Endothelial cell (in vitro differentiated cells): ENCODE results near the gene OBI1. TPM values are rescaled to one million over a fixed set of nuclear protein-coding genes. Genes with fewer than 3 reads are reported as not detected.

Experiments used
- DNase-seq: peaks from one replicate; pipeline ENCODE4 v3.0.0; 2021; ENCODE audit warnings: low spot score
- H3K27ac Mint-ChIP-seq: one replicate; pipeline ENCODE4 v1.8.0; 2021; ENCODE audit warnings: mixed read lengths, inconsistent platforms; ENCODE audit not compliant: unreplicated experiment
- H3K27me3 Mint-ChIP-seq: one replicate; pipeline ENCODE4 v1.8.0; 2021; ENCODE audit warnings: mild to moderate bottlenecking, moderate library complexity, mixed read lengths, inconsistent platforms; ENCODE audit not compliant: unreplicated experiment
- H3K36me3 Mint-ChIP-seq: one replicate; pipeline ENCODE4 v1.8.0; 2021; ENCODE audit warnings: mild to moderate bottlenecking, low read depth, mixed read lengths, inconsistent platforms; ENCODE audit not compliant: unreplicated experiment
- H3K4me1 Mint-ChIP-seq: one replicate; pipeline ENCODE4 v1.8.0; 2021; ENCODE audit warnings: mild to moderate bottlenecking, mixed read lengths, inconsistent platforms; ENCODE audit not compliant: unreplicated experiment
- H3K4me3 Mint-ChIP-seq: one replicate; pipeline ENCODE4 v1.8.0; 2021; ENCODE audit warnings: mild to moderate bottlenecking, mixed read lengths, inconsistent platforms; ENCODE audit not compliant: unreplicated experiment
- H3K9me3 Mint-ChIP-seq: one replicate; pipeline ENCODE4 v1.8.0; 2021; ENCODE audit warnings: mixed read lengths, inconsistent platforms; ENCODE audit not compliant: unreplicated experiment
- total RNA-seq: library from RNA; stranded (reverse); fragmentation: NEBNext Ultra II Directional; extraction: Animal tissue kit (Norgen Biotek cat#: 25700); gene quantifications from one replicate; pipeline ENCODE4 v1.2.1, GENCODE V29; 2021; ENCODE audit not compliant: unreplicated experiment
- TF ChIP-seq, protein P1 (sequence below): fragments of 200-600 bp; sonication (generic); IDR thresholded peaks from one replicate; pipeline ENCODE4 v1.5.0; 2021; ENCODE audit warnings: antibody characterized with exemption; ENCODE audit not compliant: unreplicated experiment

Gene OBI1
- total RNA-seq, 1 donor from 2014 or later: 28.0 TPM

GRCh38 chr13:78659450-78659730 lies 435 bp upstream of the OBI1 start:
- peak overlapping the region; percentile 74 for H3K27ac Mint-ChIP-seq
- H3K36me3 Mint-ChIP-seq: no peaks in the 10 kb centered on the region
- H3K4me1 Mint-ChIP-seq: peaks cover 54% of the 10 kb centered on the region
- TF ChIP-seq, protein P1, sequence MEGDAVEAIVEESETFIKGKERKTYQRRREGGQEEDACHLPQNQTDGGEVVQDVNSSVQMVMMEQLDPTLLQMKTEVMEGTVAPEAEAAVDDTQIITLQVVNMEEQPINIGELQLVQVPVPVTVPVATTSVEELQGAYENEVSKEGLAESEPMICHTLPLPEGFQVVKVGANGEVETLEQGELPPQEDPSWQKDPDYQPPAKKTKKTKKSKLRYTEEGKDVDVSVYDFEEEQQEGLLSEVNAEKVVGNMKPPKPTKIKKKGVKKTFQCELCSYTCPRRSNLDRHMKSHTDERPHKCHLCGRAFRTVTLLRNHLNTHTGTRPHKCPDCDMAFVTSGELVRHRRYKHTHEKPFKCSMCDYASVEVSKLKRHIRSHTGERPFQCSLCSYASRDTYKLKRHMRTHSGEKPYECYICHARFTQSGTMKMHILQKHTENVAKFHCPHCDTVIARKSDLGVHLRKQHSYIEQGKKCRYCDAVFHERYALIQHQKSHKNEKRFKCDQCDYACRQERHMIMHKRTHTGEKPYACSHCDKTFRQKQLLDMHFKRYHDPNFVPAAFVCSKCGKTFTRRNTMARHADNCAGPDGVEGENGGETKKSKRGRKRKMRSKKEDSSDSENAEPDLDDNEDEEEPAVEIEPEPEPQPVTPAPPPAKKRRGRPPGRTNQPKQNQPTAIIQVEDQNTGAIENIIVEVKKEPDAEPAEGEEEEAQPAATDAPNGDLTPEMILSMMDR: no peak
- H3K4me3 Mint-ChIP-seq: peak overlapping the region; percentile 99
- DNase-seq: no peak
- H3K9me3 Mint-ChIP-seq: no peaks in the 10 kb centered on the region
- no peaks in the 10 kb centered on the region for H3K27me3 Mint-ChIP-seq

DNA sequence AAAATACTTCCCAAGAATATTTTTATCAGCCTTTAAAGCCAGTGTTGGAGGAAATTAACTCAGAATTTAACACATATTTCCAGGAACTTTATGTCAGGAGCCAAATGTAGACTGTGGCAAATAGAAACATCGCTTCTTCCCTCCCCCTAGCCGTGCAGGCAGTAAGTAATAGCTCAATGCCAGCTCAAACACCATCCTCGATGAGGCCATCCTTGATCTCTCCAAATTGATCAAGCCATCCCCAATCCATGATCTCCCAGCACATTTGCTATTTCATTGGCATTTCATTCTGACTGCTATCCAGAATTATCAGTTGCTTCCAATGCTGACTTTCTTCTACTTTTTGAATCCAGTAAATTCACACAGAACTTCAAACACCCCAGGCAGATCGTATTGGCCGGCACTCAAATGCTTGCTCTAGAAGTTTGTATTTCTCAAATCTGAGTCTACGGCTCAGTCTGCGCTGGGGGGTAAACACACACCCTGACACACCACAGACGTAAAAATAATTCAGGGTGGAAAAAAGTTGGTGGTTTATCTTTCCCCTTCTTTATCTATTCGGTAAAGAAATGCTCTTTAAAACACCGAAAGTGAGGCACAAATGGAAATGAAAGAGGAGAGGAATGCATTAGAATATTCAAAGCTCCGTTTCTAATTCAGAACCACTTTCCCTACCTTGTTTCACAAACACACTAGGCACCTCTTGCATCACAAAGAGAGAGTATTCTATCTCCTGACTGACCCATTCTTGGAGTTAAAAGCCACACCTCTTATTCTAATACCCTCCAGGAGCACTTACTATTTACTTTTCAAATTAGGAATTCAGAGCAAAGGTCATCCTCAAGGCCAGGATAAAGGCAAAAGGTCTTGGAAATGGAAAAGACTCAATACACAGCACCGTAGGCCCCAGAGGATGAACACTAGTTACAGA lies 991 bp downstream of the OBI1 start:
- peak overlapping the region; percentile 99 for H3K4me3 Mint-ChIP-seq
- H3K9me3 Mint-ChIP-seq: no peaks in the 10 kb centered on the region
- no peaks in the 10 kb centered on the region for H3K27me3 Mint-ChIP-seq
- TF ChIP-seq, protein P1: no peak
- H3K27ac Mint-ChIP-seq: peak overlapping the region; percentile 59
- peaks cover 48% of the 10 kb centered on the region for H3K4me1 Mint-ChIP-seq
- no peak for DNase-seq
- no peaks in the 10 kb centered on the region for H3K36me3 Mint-ChIP-seq

- TF ChIP-seq, protein P1: no peak
- Mint-ChIP-seq H3K36me3 (no peaks in the 10 kb centered on the region), H3K9me3 (no peaks in the 10 kb centered on the region), H3K27me3 (no peaks in the 10 kb centered on the region), H3K27ac (peak overlapping the region; percentile 95), H3K4me3 (peak overlapping the region; percentile 17), H3K4me1 (peaks cover 48% of the 10 kb centered on the region)
- no peak for DNase-seq
These were observed 3.0 kb downstream of the OBI1 start for GRCh38 chr13:78655906-78656305.

- peak overlapping the region; percentile 58 for H3K27ac Mint-ChIP-seq
These were observed 3.9 kb downstream of the OBI1 start for GRCh38 chr13:78655007-78655406.

DNA sequence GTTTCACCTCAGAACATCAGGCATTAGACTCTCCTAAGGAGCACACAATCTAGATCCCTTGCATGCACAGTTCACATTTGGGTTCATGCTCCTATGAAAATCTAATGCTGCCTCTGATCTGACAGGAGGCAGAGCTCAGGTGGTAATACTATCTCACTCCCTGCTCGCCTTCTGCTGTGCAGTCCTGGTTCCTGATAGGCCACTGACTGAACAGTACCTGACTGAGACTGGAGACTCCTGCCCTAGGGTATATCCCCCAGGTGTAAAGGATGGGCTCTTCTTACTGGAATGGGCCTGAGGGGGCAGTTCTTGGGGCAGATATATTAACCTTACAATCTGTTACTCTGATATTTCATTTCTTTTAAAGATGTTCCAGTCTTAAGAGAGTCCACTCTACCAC lies 6.3 kb downstream of the OBI1 start:
- Mint-ChIP-seq H3K4me3 (no peak overlapping the region), H3K27ac (no peak overlapping the region), H3K36me3 (no peaks in the 10 kb centered on the region), H3K4me1 (peaks cover 24% of the 10 kb centered on the region), H3K9me3 (no peaks in the 10 kb centered on the region), H3K27me3 (no peaks in the 10 kb centered on the region)
- TF ChIP-seq, protein P1: no peak
- no peak for DNase-seq

More at GRCh38 chr13:78655007-78655406, 3.9 kb downstream of the OBI1 start:
- Mint-ChIP-seq H3K4me3 (peak overlapping the region; percentile 3), H3K4me1 (peaks cover 41% of the 10 kb centered on the region), H3K27me3 (no peaks in the 10 kb centered on the region), H3K9me3 (no peaks in the 10 kb centered on the region), H3K36me3 (no peaks in the 10 kb centered on the region)
- TF ChIP-seq, protein P1: no peak
- no peak for DNase-seq
